GM23338 (cell line): ENCODE results near the gene DCP1B.

ENCODE experiments used
- CREB1 ChIP-seq: fragments of 250-450 bp; sonication (Bioruptor Pico); IDR thresholded peaks from 2 replicates; pipeline ENCODE4 v1.5.0; 2020; ENCODE audit warnings: low read depth, mild to moderate bottlenecking, moderate library complexity
- CTCF ChIP-seq, 2 experiments: fragments of 200-600 bp in 1 of 2; sonication (generic) in 1 of 2; conservative IDR thresholded peaks; 2 replicates each; pipeline versions ENCODE4 v1.5.1 to v1.6.1; 2016 to 2017; ENCODE audit warnings: antibody characterized with exemption in 2 of 2, low read depth in 2 of 2, mild to moderate bottlenecking in 2 of 2, moderate library complexity in 1 of 2
- ETS1 ChIP-seq: IDR thresholded peaks from 2 replicates; pipeline ENCODE4 v1.6.1; 2016; ENCODE audit warnings: antibody characterized with exemption
- EZH2 ChIP-seq: fragments of 200-600 bp; sonication (generic); IDR thresholded peaks from one replicate; pipeline ENCODE4 v1.8.0; 2017; ENCODE audit warnings: antibody characterized with exemption, mild to moderate bottlenecking, low read depth; ENCODE audit not compliant: unreplicated experiment
- EZH2phosphoT487 ChIP-seq: fragments of 200-600 bp; sonication (generic); IDR thresholded peaks from one replicate; pipeline ENCODE4 v1.8.1; 2018; ENCODE audit warnings: antibody characterized with exemption; ENCODE audit not compliant: unreplicated experiment
- JUNB ChIP-seq: IDR thresholded peaks from one replicate; pipeline ENCODE4 v1.6.1; 2016; ENCODE audit warnings: antibody characterized with exemption; ENCODE audit not compliant: unreplicated experiment
- NANOG ChIP-seq: IDR thresholded peaks from 2 replicates; pipeline ENCODE4 v1.6.1; 2016; ENCODE audit warnings: antibody characterized with exemption, borderline replicate concordance
- POLR2AphosphoS5 ChIP-seq: IDR thresholded peaks from 2 replicates; pipeline ENCODE4 v1.6.1; 2016; ENCODE audit warnings: antibody characterized with exemption, low read depth
- REST ChIP-seq: IDR thresholded peaks from one replicate; pipeline ENCODE4 v1.6.1; 2018; ENCODE audit warnings: antibody characterized with exemption; ENCODE audit not compliant: unreplicated experiment
- STAT1 ChIP-seq: IDR thresholded peaks from one replicate; pipeline ENCODE4 v1.6.1; 2016; ENCODE audit warnings: antibody characterized with exemption; ENCODE audit not compliant: unreplicated experiment
- ZNF114 ChIP-seq: fragments of 250-450 bp; sonication (Bioruptor Pico); IDR thresholded peaks from 2 replicates; pipeline ENCODE4 v1.5.0; 2020; ENCODE audit warnings: mild to moderate bottlenecking, moderate library complexity
- ZNF331 ChIP-seq: fragments of 250-450 bp; sonication (Bioruptor Pico); IDR thresholded peaks from 2 replicates; pipeline ENCODE4 v1.5.0; 2020; ENCODE audit warnings: low read depth, mild to moderate bottlenecking, moderate library complexity
- ZNF462 ChIP-seq: fragments of 250-450 bp; sonication (Bioruptor Pico); IDR thresholded peaks from 2 replicates; pipeline ENCODE4 v1.5.0; 2020; ENCODE audit warnings: mild to moderate bottlenecking, moderate library complexity

- TF ChIP-seq CTCF (conservative IDR thresholded peaks at IDR 0.05; ENCODE audit: low read depth in 2 of 2) (no peak), REST (no peak), POLR2AphosphoS5 (no peak), EZH2phosphoT487 (no peak), EZH2 (no peak), ETS1 (no peak), ZNF114 (CRISPR knock-in tag) (no peak), CREB1 (no peak), JUNB (no peak), NANOG (no peak), ZNF331 (no peak), STAT1 (no peak), ZNF462 (no peak)
Measured at GRCh38 chr12:1995205-1995896, 8.9 kb downstream of the DCP1B start.
